ENCODE results near the gene SELENOS. TPM values are rescaled to one million over a fixed set of nuclear protein-coding genes. Genes with fewer than 3 reads are reported as not detected.

The SELENOS gene
- total RNA-seq, 2 experiments from 2014 or later, result 18.8 to 21.6 TPM

GRCh38 chr15:101307897-101308603, 30.8 kb upstream of the SELENOS start:
- Mint-ChIP-seq H3K36me3 (ENCODE audit: low read depth) (no peaks in the 10 kb centered on the region), H3K27ac (no peak overlapping the region), H3K9me3 (no peaks in the 10 kb centered on the region), H3K27me3 (peaks cover 2% of the 10 kb centered on the region), H3K4me3 (no peak overlapping the region), H3K4me1 (ENCODE audit: low read depth) (no peaks in the 10 kb centered on the region)
- ATAC-seq (no peak), DNase-seq (no peak)
- ChIA-PET CTCF (no interaction called here), POLR2A (no interaction called here)
- intact Hi-C loops (cut with micrococcal nuclease), result no loop called here
- no peak for TF ChIP-seq CTCF (IDR thresholded peaks at IDR 0.05)

- Mint-ChIP-seq H3K36me3 (ENCODE audit: low read depth) (no peaks in the 10 kb centered on the region), H3K4me1 (ENCODE audit: low read depth) (no peaks in the 10 kb centered on the region), H3K4me3 (no peak overlapping the region), H3K27me3 (peaks cover 2% of the 10 kb centered on the region), H3K27ac (no peak overlapping the region), H3K9me3 (no peaks in the 10 kb centered on the region)
- TF ChIP-seq CTCF (IDR thresholded peaks at IDR 0.05), result no peak
- POLR2A ChIA-PET, result interaction anchor here (2.0 kb wide), 1 partner anchor 13 kb away, joined by 5 read pairs; no protein-coding TSS in a partner anchor
- intact Hi-C loops (cut with micrococcal nuclease), result no loop called here
- CTCF ChIA-PET, result no interaction called here
- no peak for ATAC-seq
- no peak for DNase-seq
Measured at GRCh38 chr15:101307048-101307896, 30.0 kb upstream of the SELENOS start.

GRCh38 chr15:101306341-101307047, 29.2 kb upstream of the SELENOS start:
- no peak overlapping the region for H3K4me3 Mint-ChIP-seq
- no peak for TF ChIP-seq CTCF (IDR thresholded peaks at IDR 0.05)
- H3K36me3 Mint-ChIP-seq (ENCODE audit: low read depth), result no peaks in the 10 kb centered on the region
- ChIA-PET CTCF (interaction anchor here (7.4 kb wide), 1 partner anchor 12 kb away, joined by 50 read pairs; no protein-coding TSS in a partner anchor), POLR2A (interaction anchor here (2.0 to 2.4 kb wide), 2 partner anchors 12 to 14 kb away, joined by 5 to 9 read pairs; partner anchors contain the start of gene SNRPA1)
- no peaks in the 10 kb centered on the region for H3K9me3 Mint-ChIP-seq
- ATAC-seq, result no peak
- H3K27me3 Mint-ChIP-seq, result peaks cover 2% of the 10 kb centered on the region
- no peak for DNase-seq
- no peak overlapping the region for H3K27ac Mint-ChIP-seq
- intact Hi-C loops (cut with micrococcal nuclease), result no loop called here
- H3K4me1 Mint-ChIP-seq (ENCODE audit: low read depth), result no peaks in the 10 kb centered on the region

- Mint-ChIP-seq H3K4me3 (no peak overlapping the region), H3K4me1 (ENCODE audit: low read depth) (no peaks in the 10 kb centered on the region), H3K27me3 (no peaks in the 10 kb centered on the region), H3K36me3 (ENCODE audit: low read depth) (no peaks in the 10 kb centered on the region), H3K9me3 (no peaks in the 10 kb centered on the region), H3K27ac (no peak overlapping the region)
- TF ChIP-seq CTCF (IDR thresholded peaks at IDR 0.05), result no peak
- DNase-seq (no peak), ATAC-seq (no peak)
- ChIA-PET POLR2A (interaction anchor here (2.0 to 2.4 kb wide), 2 partner anchors 11 to 15 kb away, joined by 5 to 9 read pairs; partner anchors contain the start of gene SNRPA1), CTCF (interaction anchor here (1.2 to 7.4 kb wide), 3 partner anchors 10 to 17 kb away, joined by 4 to 50 read pairs (median 6); no protein-coding TSS in a partner anchor)
- intact Hi-C loops (cut with micrococcal nuclease), result no loop called here
Measured at GRCh38 chr15:101305820-101306255, 28.6 kb upstream of the SELENOS start.
